ENCODE results near the gene EXD3. TPM values are rescaled to one million over a fixed set of nuclear protein-coding genes. Genes with fewer than 3 reads are reported as not detected.

EXD3 gene
- total RNA-seq, 2 experiments from 2014 or later: 20.8 to 27.0 TPM

- H3K4me1 ChIP-seq (ENCODE audit: insufficient read depth, low read length, poor library complexity, severe bottlenecking): peaks cover 29% of the 10 kb centered on the region
Observed at GRCh38 chr9:137453643-137454081, 30.7 kb upstream of the EXD3 start.

GRCh38 chr9:137452761-137453642 lies 30.0 kb upstream of the EXD3 start:
- H3K4me1 ChIP-seq (ENCODE audit: insufficient read depth, low read length, poor library complexity, severe bottlenecking): peaks cover 25% of the 10 kb centered on the region
- intact Hi-C loops (cut with micrococcal nuclease; ENCODE audit: unreplicated experiment): no loop called here
- no peaks in the 10 kb centered on the region for H3K79me2 ChIP-seq (ENCODE audit: insufficient read depth, low read depth, low read length)
- no peak overlapping the region for H3K4me2 ChIP-seq (ENCODE audit: low read length)
- ChIA-PET POLR2A (no interaction called here), CTCF (ENCODE audit: unreplicated experiment) (no interaction called here)
- H4K20me1 ChIP-seq (ENCODE audit: insufficient read depth, low read length): no peaks in the 10 kb centered on the region
- TF ChIP-seq EZH2phosphoT487 (IDR thresholded peaks at IDR 0.05; ENCODE audit: borderline replicate concordance, low read depth, low read length): no peak
- no peak for TF ChIP-seq CTCF (conservative IDR thresholded peaks at IDR 0.05; ENCODE audit: low read length)
- H3K9me3 ChIP-seq (ENCODE audit: low read length): no peaks in the 10 kb centered on the region
- no peak overlapping the region for H3K27ac ChIP-seq (ENCODE audit: low read depth, low read length, poor library complexity, severe bottlenecking)
- no peaks in the 10 kb centered on the region for H3K9me2 ChIP-seq (ENCODE audit: insufficient read depth, low read length)
- no TSS peak for BruUV-seq (replicated peaks)
- H2AFZ ChIP-seq (ENCODE audit: low read length): no peak overlapping the region
- H3K36me3 ChIP-seq (ENCODE audit: insufficient read depth, low read length): peaks cover 17% of the 10 kb centered on the region; the same call in 1 of the 2 replicates
- DNase-seq (ENCODE audit: low spot score): no peak
- no peak overlapping the region for H3K4me3 ChIP-seq (ENCODE audit: low read depth, low read length, poor library complexity, severe bottlenecking)

More at GRCh38 chr9:137453643-137454081, 30.7 kb upstream of the EXD3 start:
- BruUV-seq (replicated peaks): no TSS peak
- Histone ChIP-seq H4K20me1 (ENCODE audit: insufficient read depth, low read length) (no peaks in the 10 kb centered on the region), H3K27ac (ENCODE audit: low read depth, low read length, poor library complexity, severe bottlenecking) (no peak overlapping the region), H3K9me2 (ENCODE audit: insufficient read depth, low read length) (no peaks in the 10 kb centered on the region), H2AFZ (ENCODE audit: low read length) (no peak overlapping the region), H3K79me2 (ENCODE audit: insufficient read depth, low read depth, low read length) (no peaks in the 10 kb centered on the region), H3K36me3 (ENCODE audit: insufficient read depth, low read length) (peaks cover 17% of the 10 kb centered on the region; the same call in 1 of the 2 replicates), H3K4me3 (ENCODE audit: low read depth, low read length, poor library complexity, severe bottlenecking) (no peak overlapping the region), H3K4me2 (ENCODE audit: low read length) (peak overlapping the region; percentile 7; the same call in 1 of the 2 replicates), H3K9me3 (ENCODE audit: low read length) (no peaks in the 10 kb centered on the region)
- CTCF ChIA-PET (ENCODE audit: unreplicated experiment): no interaction called here
- intact Hi-C loops (cut with micrococcal nuclease; ENCODE audit: unreplicated experiment): no loop called here
- TF ChIP-seq CTCF (conservative IDR thresholded peaks at IDR 0.05; ENCODE audit: low read length) (no peak), EZH2phosphoT487 (IDR thresholded peaks at IDR 0.05; ENCODE audit: borderline replicate concordance, low read depth, low read length) (no peak)
- POLR2A ChIA-PET: interaction anchor here (0.8 kb wide), 1 partner anchor 185 kb away, joined by 3 read pairs; no protein-coding TSS in a partner anchor
- peak; percentile 80 for DNase-seq (ENCODE audit: low spot score)
